ENCODE results near the gene RAD18. TPM values are rescaled to one million over a fixed set of nuclear protein-coding genes. Genes with fewer than 3 reads are reported as not detected.

RAD18 gene
- total and polyA plus RNA-seq, 12 donors: 2.0 to 11.4 (median 8.5) TPM

DNA sequence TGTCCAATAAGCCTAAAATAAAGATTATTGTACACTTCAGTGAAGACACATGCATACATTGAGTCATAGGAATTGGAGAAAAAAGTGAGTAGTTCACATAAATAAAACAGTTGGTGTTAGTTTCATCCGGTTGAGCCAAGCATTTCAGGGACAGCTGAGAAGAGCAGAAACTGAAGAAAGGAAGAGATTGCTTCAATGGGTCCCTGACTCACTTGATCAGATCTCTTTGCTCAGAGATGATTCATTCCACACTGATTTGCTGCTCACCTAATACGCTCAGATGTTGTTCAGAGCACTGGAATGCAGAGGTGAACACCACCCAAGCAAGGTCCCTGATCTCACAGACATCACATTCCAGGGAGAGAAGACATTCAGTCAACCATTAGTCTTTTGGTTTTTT lies 93.7 kb downstream of the RAD18 start:
- no peaks in the 10 kb centered on the region for H3K36me3 ChIP-seq (replicated peaks in 1 of 2)
- no peak overlapping the region for H3K4me3 ChIP-seq
- H3K27ac ChIP-seq: no peak overlapping the region
- H3K27me3 ChIP-seq: no peaks in the 10 kb centered on the region
- WGBS, 4 donors: 40 to 58% (median 49%) methylated on average over 2 of the region's 2 CpGs
- TF ChIP-seq POLR2A (IDR thresholded peaks at IDR 0.05): no peak
- TF ChIP-seq, protein P1, sequence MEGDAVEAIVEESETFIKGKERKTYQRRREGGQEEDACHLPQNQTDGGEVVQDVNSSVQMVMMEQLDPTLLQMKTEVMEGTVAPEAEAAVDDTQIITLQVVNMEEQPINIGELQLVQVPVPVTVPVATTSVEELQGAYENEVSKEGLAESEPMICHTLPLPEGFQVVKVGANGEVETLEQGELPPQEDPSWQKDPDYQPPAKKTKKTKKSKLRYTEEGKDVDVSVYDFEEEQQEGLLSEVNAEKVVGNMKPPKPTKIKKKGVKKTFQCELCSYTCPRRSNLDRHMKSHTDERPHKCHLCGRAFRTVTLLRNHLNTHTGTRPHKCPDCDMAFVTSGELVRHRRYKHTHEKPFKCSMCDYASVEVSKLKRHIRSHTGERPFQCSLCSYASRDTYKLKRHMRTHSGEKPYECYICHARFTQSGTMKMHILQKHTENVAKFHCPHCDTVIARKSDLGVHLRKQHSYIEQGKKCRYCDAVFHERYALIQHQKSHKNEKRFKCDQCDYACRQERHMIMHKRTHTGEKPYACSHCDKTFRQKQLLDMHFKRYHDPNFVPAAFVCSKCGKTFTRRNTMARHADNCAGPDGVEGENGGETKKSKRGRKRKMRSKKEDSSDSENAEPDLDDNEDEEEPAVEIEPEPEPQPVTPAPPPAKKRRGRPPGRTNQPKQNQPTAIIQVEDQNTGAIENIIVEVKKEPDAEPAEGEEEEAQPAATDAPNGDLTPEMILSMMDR (IDR thresholded peaks at IDR 0.05): no peak
- no peaks in the 10 kb centered on the region for H3K9me3 ChIP-seq (replicated peaks in 1 of 3)
- no peak for DNase-seq
- intact Hi-C loops (cut with DNase I): no loop called here
- no peaks in the 10 kb centered on the region for H3K4me1 ChIP-seq (replicated peaks in 1 of 2)

DNA sequence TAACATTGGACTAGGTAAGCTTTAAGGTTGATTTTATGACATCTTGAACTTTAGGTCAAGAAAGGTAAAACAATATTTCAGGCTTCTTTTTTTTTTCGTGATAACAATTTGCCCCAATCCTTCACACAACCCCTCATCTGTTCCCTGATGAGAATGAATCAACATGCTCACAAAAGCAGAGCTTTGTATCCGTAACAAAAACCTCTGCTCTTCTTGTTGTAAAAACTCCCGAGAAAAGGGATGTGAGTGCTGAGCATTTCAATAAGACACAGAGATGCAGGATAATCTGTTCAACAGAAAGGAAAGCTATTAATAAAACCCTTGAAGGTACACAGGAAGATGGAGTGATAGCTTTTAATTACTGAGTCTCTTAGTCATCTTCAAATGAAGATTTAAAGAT lies 94.3 kb downstream of the RAD18 start:
- intact Hi-C loops (cut with DNase I): no loop called here
- no peak overlapping the region for H3K4me3 ChIP-seq
- no peaks in the 10 kb centered on the region for H3K36me3 ChIP-seq (replicated peaks in 1 of 2)
- WGBS, 4 donors: 80 to 93% (median 89%) methylated on average over 3 of the region's 3 CpGs
- no peaks in the 10 kb centered on the region for H3K9me3 ChIP-seq (replicated peaks in 1 of 3)
- no peak overlapping the region for H3K27ac ChIP-seq
- no peak for DNase-seq
- TF ChIP-seq, protein P1 (IDR thresholded peaks at IDR 0.05): no peak
- no peaks in the 10 kb centered on the region for H3K4me1 ChIP-seq (replicated peaks in 1 of 2)
- no peaks in the 10 kb centered on the region for H3K27me3 ChIP-seq

GRCh38 chr3:8867646-8868045 lies 95.6 kb downstream of the RAD18 start:
- TF ChIP-seq, protein P1 (IDR thresholded peaks at IDR 0.05): no peak
- TF ChIP-seq POLR2A (IDR thresholded peaks at IDR 0.05): no peak
- Histone ChIP-seq H3K27ac (no peak overlapping the region), H3K4me3 (no peak overlapping the region), H3K9me3 (replicated peaks in 1 of 3) (no peaks in the 10 kb centered on the region), H3K27me3 (no peaks in the 10 kb centered on the region), H3K4me1 (replicated peaks in 1 of 2) (no peaks in the 10 kb centered on the region), H3K36me3 (replicated peaks in 1 of 2) (no peaks in the 10 kb centered on the region)
- DNase-seq: no peak
- intact Hi-C loops (cut with DNase I): no loop called here
- 72 to 86% (median 77%) methylated on average over 3 of the region's 3 CpGs for WGBS, 4 donors

- intact Hi-C loops (cut with DNase I): no loop called here
- WGBS, 4 donors: 87 to 97% (median 93%) methylated on average over 4 of the region's 4 CpGs
- no peak for DNase-seq
- Histone ChIP-seq H3K9me3 (replicated peaks in 1 of 3) (no peaks in the 10 kb centered on the region), H3K36me3 (replicated peaks in 1 of 2) (no peaks in the 10 kb centered on the region), H3K27ac (no peak overlapping the region), H3K4me1 (replicated peaks in 1 of 2) (no peaks in the 10 kb centered on the region), H3K4me3 (no peak overlapping the region), H3K27me3 (no peaks in the 10 kb centered on the region)
- TF ChIP-seq POLR2A (IDR thresholded peaks at IDR 0.05): no peak
- TF ChIP-seq, protein P1 (IDR thresholded peaks at IDR 0.05): no peak
Observed at GRCh38 chr3:8865697-8866096, 97.6 kb downstream of the RAD18 start.
